COR-L47 (cell line): ENCODE results near the gene NTM.

Experiments
- DNase-seq: peaks from one replicate; lab custom pipeline; 2025; lab: John Stamatoyannopoulos, UW

The NTM gene

GRCh38 chr11:131687291-131688047, 317.1 kb downstream of the NTM start:
- no peak for DNase-seq

GRCh38 chr11:131688048-131688693, 317.8 kb downstream of the NTM start:
- DNase-seq = peak; percentile 52

GRCh38 chr11:131689049-131689925, 318.9 kb downstream of the NTM start:
- DNase-seq = no peak

DNA sequence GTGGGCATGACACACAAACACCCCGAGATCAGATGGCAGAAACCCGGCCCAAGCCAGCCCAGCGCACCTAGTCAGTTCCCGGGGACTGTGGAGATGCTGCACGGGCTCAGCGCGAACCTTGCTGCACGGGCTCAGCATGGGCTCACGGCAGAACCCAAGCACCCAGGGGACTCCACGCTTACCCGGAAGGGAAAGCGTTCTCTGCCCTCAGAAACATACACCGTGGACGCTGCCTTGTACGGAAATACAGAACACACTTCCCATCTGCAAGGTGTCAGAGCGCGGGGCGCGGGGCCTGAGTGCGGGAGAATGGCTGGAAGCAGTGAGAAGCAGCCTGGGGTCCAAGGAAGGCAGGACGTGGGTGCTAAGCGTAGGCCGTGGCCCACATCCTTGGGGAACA, 319.9 kb downstream of the NTM start:
- DNase-seq = no peak

- no peak for DNase-seq
These were observed 320.4 kb downstream of the NTM start for GRCh38 chr11:131690776-131691175.

GRCh38 chr11:131691181-131692041, 321.0 kb downstream of the NTM start:
- DNase-seq = peak; percentile 86

DNA sequence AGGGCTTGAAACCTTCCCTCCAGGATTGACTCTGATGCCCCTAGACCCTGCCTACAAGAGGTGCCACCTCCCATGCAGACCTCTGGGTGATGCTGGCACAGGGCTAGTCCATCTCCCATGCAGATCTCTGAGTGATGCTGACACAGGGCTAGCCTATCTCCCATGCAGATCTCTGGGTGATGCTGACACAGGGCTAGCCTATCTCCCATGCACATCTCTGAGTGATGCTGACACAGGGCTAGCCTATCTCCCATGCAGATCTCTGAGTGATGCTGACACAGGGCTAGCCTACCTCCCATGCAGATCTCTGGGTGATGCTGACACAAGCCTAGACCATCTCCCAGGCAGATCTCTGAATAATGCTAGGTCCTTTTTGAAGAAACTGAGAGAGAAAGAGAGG, 321.7 kb downstream of the NTM start:
- no peak for DNase-seq

DNA sequence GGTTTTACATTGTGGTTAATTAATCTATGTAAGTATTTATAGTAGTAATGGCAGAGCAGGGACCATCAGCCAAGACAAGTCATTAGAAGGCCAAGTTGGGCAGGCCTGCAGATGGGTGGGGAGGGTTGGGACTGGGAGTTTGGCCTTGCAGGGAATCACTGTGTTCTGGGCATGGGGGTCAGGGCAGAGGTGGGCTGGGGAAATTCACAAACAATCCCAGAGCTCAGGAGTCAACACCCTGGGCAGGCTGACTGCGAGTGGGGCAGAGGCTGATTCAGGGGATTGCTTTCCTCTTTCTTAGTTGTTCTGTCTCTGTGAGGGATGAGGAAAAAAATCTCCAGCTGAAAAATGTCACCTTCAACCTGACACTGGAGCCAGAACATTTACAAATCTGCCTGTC, 322.5 kb downstream of the NTM start:
- DNase-seq = no peak

DNA sequence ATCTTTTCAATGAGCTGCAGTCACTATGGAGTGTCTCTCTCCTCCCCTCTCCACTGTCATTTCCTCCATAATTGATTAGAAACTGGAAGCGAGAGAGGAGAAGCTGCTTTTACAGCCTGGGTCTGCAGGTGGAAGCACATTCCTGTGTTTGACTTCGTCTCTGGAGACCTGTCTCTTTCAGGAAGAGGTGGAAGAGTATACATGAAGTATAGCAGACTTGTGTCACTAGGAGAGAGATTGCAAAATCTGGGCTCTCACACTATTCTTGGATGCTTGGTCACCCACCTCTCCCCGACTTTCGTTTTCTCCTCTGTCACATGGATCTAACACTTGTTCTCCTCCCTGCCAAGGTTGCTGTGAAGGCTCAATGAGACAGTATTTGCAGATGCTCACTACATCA, 323.3 kb downstream of the NTM start:
- DNase-seq = peak; percentile 56

GRCh38 chr11:131694526-131695424, 324.4 kb downstream of the NTM start:
- DNase-seq = peak; percentile 62

- no peak for DNase-seq
These were observed 325.5 kb downstream of the NTM start for GRCh38 chr11:131695889-131696429.

- peak; percentile 76 for DNase-seq
These were observed 326.3 kb downstream of the NTM start for GRCh38 chr11:131696690-131697089.

DNA sequence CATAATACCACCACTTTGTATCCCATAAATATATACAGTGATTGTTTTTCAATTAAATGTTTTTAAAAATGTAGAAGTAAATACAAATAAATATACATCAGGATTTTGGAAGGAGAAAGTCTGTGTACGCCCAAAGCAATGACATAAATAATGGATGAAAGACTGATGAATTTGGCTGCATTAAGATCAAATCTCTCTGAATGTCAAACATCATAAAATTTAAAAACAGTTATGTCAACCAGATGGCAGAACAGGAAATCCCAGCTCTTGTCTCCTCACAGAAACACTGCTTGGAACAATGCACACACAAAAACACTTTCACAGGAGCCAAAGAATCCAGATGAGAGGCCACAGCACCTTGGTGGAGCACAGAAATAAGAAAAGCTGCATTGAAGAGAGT, 332.9 kb downstream of the NTM start:
- DNase-seq = no peak

- DNase-seq = no peak
These were observed 334.3 kb downstream of the NTM start for GRCh38 chr11:131704682-131705081.

- no peak for DNase-seq
These were observed 340.1 kb downstream of the NTM start for GRCh38 chr11:131710511-131710910.

DNA sequence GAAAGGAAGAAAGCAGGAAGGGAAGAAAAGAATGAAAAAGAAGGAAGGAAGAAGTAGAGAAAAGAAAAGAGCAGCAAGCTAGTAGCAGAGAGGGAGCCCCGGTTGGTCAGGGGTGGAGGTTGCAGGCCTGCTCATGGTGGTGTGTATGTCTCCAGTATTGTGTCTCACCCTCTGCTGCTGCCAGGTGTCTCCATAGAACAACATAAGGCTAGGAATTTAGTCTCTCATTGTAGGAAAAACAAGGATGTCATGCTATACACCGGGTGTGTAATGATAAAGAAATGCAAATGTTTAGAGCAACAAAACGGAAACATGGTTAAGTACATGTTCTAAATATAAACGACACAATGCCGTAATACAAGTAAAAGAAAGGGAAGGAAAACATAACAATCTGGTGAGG, 342.5 kb downstream of the NTM start:
- DNase-seq = no peak

DNA sequence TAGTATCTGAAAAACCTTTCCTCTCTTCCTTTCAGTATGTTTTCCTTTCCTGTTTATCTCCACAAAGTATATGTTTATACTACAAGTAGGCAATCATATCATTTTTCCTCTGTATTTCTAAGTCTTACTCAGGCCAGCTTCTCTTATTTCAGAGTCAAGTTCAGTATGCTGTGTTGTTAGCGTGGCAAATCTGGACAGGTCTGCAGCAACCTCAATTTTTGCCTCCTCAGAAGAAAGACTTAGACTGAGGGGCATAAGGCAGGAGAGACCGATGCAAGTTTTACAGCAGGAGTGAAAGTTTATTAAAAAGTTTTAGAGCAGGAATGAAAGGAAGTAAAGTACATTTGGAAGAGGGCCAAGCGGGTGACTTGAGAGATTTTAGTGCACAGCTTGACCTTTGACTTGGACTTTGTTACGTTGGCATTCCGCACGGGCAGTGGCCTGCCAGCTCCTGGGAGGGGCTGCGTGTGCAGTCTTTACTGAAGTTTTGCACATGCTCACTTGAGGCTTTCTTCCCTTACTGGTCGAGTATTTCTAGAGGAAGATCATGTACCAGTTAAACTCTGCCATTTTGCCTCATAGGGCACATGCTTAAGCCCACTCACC, 343.2 kb downstream of the NTM start:
- DNase-seq = no peak

DNA sequence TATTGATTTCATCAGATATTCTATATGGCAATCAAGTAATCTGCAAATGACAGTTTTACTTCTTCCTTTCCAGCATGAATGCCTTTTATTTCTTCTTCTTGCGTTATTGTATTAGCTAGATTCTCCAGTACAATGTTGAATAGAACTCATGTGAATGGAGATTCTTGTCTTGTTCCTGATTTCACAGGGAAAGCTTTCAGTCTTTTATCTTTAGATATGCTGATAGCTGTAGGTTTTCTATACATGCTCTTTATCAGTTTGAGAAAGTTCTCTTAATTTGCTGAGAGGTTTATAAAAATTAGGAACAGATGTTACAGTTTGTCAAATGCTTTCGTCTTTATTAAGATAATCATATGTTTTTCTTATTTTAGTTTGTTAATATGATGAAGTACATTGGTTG, 347.2 kb downstream of the NTM start:
- no peak for DNase-seq

DNA sequence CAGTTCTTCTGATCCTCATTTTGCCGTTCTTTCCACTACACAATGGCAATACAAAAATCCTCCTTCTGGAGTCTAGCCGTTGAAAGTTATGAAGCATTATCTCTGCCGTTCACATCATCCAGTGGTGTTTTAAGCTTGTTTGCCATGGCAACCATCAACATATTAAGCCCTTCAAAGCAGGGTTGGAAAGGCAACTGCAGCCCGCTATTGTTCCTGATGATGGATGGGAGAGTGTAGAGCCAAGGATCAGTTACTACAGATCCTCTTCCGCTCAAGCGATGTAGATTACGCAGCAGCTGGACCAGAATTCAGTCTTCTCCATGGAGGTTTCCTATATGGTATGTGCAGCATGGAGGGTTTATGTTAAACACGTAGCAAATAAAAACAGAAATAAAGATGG, 352.7 kb downstream of the NTM start:
- no peak for DNase-seq

- peak; percentile 41 for DNase-seq
These were observed 354.1 kb downstream of the NTM start for GRCh38 chr11:131724436-131724975.
